Kidney (tissue), 14 donors: Measurements from ENCODE around the gene LYRM4. TPM values are rescaled to one million over a fixed set of nuclear protein-coding genes. Genes with fewer than 3 reads are reported as not detected.

Experiments used
- DNase-seq, 5 donors: peaks; one replicate each; pipeline ENCODE4 v3.0.0-alpha.2; 2013 to 2020
- FAIRE-seq: peaks from 2 replicates; lab custom pipeline; 2012; peaks lifted over from hg19 to GRCh38; lab: Jason Lieb, UNC
- H3K27ac ChIP-seq, 2 donors: one replicate each; pipeline ENCODE4 v1.7.0; 2013; ENCODE audit warnings: low read depth in 2 of 2, low read length in 2 of 2, inconsistent platforms in 1 of 2
- H3K27me3 ChIP-seq: one replicate; pipeline ENCODE4 v1.7.1; 2013; ENCODE audit warnings: low read length, inconsistent platforms; ENCODE audit not compliant: control insufficient read depth, insufficient read depth
- H3K36me3 ChIP-seq, 3 donors: one replicate each; pipeline versions ENCODE4 v1.7.0 to v1.7.1; 2013; ENCODE audit warnings: low read length in 3 of 3, control low read depth in 1 of 3, inconsistent platforms in 1 of 3; ENCODE audit not compliant: insufficient read depth in 3 of 3, control insufficient read depth in 2 of 3
- H3K4me1 ChIP-seq, 3 donors: one replicate each; pipeline versions ENCODE4 v1.7.0 to v1.7.1; 2013; ENCODE audit warnings: low read length in 3 of 3, inconsistent platforms in 1 of 3, low read depth in 1 of 3; ENCODE audit not compliant: control insufficient read depth in 2 of 3, insufficient read depth in 2 of 3
- H3K4me3 ChIP-seq, 3 donors: one replicate each; pipeline versions ENCODE4 v1.7.0 to v1.8.1; 2013; ENCODE audit warnings: low read length in 3 of 3, control low read depth in 1 of 3, inconsistent platforms in 1 of 3
- H3K9ac ChIP-seq, 3 donors: one replicate each; pipeline versions ENCODE4 v1.7.0 to v1.7.1; 2013; ENCODE audit warnings: low read length in 3 of 3, control low read depth in 1 of 3, inconsistent platforms in 1 of 3
- H3K9me3 ChIP-seq, 3 donors: one replicate each; pipeline versions ENCODE4 v1.7.0 to v1.7.1; 2013; ENCODE audit warnings: low read length in 3 of 3, control low read depth in 1 of 3, inconsistent platforms in 1 of 3; ENCODE audit not compliant: control insufficient read depth in 2 of 3, insufficient read depth in 1 of 3
- intact Hi-C: fragments of 100-400 bp; cut with DNase I; formaldehyde crosslinking; loops from one replicate; pipeline ENCODE4 v1.11.1; 2022
- polyA plus RNA-seq: library from polyadenylated mRNA; stranded (reverse); fragments of 350-450 nt; fragmentation: Illumina TruSeq; extraction: RNeasy Lipid Tissue Mini Kit (QIAGEN cat#74804); gene quantifications from one replicate; pipeline ENCODE4 v1.2.3, GENCODE V29; 2014; ENCODE audit warnings: low read depth, low replicate concordance; ENCODE audit not compliant: insufficient read depth
- total RNA-seq: library from RNA; stranded (reverse); fragmentation: NEBNext Ultra II Directional; extraction: Animal tissue kit (Norgen Biotek cat#: 25700); gene quantifications from one replicate; pipeline ENCODE4 v1.2.1, GENCODE V29; 2021
- TF ChIP-seq, protein P1 (sequence below): IDR thresholded peaks from 3 replicates; pipeline ENCODE4 v1.5.1; 2012; ENCODE audit warnings: mild to moderate bottlenecking, moderate library complexity, borderline replicate concordance; ENCODE audit not compliant: insufficient read depth; ENCODE audit errors: extremely low read depth
- donor health status: control.
- donor health status: control.
- donor health status: control.
- donor health status: control.
- donor health status: control.
- donor health status: DM: yes; HTN: yes; CAD: no.
- donor health status: Normal renal cell carcinoma (clear cell type).

LYRM4 gene
- total and polyA plus RNA-seq, 2 donors from 2014 or later, result 21.3 to 31.8 TPM

DNA sequence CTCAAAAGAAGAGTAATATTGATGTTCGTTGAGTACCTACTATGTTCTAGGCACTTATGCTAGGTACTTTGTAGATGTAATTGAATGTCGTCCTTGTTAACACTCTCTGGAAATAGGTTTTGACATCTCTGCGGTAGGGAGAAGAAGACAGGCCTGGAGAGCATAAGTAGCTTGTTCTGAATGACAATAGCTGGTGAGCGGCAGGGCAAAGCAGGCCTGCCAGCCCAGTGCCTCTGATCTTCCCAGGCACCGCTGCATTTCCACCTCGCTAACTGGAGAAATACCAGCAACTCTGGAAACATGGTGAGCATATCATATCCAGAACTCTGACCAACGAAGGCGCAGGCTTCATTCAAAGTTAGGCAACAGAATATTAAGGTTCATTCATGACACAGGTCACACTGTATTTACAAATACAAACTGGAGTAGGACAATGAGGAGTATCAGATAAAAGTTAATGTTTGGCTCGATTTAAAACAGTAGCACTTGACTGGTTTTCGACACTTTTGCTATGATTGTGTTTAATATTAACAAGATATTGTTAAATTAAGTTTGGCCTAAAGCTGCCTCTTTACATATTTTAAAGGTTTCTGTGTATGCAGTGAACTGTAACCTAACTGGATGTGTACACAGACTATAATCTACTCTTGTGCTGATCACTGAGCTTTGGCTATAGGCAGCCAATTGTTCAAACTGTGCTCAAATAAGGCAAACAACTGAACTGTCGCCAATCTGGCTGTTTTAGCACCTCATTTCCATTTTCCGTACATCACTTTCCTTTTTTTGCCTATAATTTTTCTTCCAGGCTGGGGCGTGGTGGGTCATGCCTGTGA, 121.5 kb downstream of the LYRM4 start:
- TF ChIP-seq, protein P1, sequence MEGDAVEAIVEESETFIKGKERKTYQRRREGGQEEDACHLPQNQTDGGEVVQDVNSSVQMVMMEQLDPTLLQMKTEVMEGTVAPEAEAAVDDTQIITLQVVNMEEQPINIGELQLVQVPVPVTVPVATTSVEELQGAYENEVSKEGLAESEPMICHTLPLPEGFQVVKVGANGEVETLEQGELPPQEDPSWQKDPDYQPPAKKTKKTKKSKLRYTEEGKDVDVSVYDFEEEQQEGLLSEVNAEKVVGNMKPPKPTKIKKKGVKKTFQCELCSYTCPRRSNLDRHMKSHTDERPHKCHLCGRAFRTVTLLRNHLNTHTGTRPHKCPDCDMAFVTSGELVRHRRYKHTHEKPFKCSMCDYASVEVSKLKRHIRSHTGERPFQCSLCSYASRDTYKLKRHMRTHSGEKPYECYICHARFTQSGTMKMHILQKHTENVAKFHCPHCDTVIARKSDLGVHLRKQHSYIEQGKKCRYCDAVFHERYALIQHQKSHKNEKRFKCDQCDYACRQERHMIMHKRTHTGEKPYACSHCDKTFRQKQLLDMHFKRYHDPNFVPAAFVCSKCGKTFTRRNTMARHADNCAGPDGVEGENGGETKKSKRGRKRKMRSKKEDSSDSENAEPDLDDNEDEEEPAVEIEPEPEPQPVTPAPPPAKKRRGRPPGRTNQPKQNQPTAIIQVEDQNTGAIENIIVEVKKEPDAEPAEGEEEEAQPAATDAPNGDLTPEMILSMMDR, result no peak

DNA sequence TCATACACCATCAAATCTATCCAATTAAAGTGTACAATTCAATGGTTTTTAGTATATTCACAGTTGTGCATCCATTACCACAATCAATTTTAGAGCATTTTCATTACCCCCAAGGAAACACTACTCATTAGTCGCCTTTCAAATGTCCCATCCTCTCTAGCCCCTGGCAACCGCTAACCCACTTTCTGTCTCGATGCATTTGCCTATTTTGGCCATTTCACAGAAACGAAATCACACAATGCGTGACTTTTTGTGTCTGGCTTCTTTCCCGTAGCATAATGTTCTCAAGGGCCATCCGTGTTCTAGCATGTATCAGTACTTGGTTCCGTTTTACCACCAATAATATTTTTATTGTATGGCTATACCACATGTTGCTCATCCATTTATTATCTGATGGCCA, 123.9 kb downstream of the LYRM4 start:
- TF ChIP-seq, protein P1, result no peak
- no peaks in the 10 kb centered on the region for H3K36me3 ChIP-seq
- FAIRE-seq (no peak), DNase-seq (no peak)
- no peaks in the 10 kb centered on the region for H3K9me3 ChIP-seq
- H3K27ac ChIP-seq, result no peak overlapping the region
- intact Hi-C loops, result no loop called here
- H3K4me1 ChIP-seq, result no peaks in the 10 kb centered on the region
- no peak overlapping the region for H3K4me3 ChIP-seq
- no peaks in the 10 kb centered on the region for H3K27me3 ChIP-seq
- no peak overlapping the region for H3K9ac ChIP-seq

More for the DNA sequence above, 121.5 kb downstream of the LYRM4 start:
- Histone ChIP-seq H3K9me3 (no peaks in the 10 kb centered on the region), H3K36me3 (no peaks in the 10 kb centered on the region), H3K4me1 (no peaks in the 10 kb centered on the region), H3K4me3 (no peak overlapping the region), H3K27me3 (no peaks in the 10 kb centered on the region), H3K9ac (no peak overlapping the region), H3K27ac (no peak overlapping the region)
- intact Hi-C loops, result no loop called here
- DNase-seq (no peak), FAIRE-seq (no peak)

DNA sequence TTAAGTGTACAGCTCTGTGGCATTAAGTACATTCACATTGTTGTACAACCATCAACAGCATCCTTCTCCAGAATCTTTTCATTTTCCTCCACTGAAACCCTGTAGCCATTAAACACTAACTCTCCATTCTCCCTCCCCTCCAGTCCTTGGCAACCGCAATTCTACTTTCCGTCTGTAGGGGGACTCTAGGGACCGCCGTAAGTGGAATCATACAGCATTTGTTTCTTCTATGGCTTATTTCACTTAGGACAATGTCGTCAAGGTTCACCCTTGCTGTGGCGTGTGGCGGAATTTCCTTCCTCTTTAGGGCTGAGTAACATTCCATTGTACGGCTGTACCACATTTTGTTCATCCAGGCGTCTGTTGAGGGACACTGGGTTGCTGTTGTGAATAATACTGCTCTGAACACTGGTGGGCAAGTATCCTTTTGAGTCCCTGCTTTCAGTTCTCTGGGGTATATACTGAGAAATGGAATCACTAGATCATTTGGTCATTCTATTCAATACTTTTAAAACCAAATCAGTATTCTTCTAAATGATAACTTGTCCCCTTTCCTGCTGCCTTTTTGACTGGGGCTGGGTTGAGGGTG, 124.9 kb downstream of the LYRM4 start:
- Histone ChIP-seq H3K27me3 (no peaks in the 10 kb centered on the region), H3K27ac (no peak overlapping the region), H3K36me3 (no peaks in the 10 kb centered on the region), H3K9me3 (no peaks in the 10 kb centered on the region), H3K4me3 (no peak overlapping the region), H3K9ac (no peak overlapping the region), H3K4me1 (no peaks in the 10 kb centered on the region)
- TF ChIP-seq, protein P1, result peak; percentile 43
- DNase-seq (peak in 1 of 5 donors; percentile 46), FAIRE-seq (no peak)
- intact Hi-C loops, result no loop called here
